Measurements from ENCODE around the gene GDF10.

Gene GDF10

GRCh38 chr10:47356708-47357107, 56.7 kb downstream of the GDF10 start:
- no peak overlapping the region for H3K4me2 ChIP-seq (ENCODE audit: low read length)
- H3K27me3 ChIP-seq (ENCODE audit: low read depth, low read length), result no peaks in the 10 kb centered on the region
- H3K9me3 ChIP-seq (ENCODE audit: insufficient read depth, low read length), result no peaks in the 10 kb centered on the region
- no peaks in the 10 kb centered on the region for H3K36me3 ChIP-seq (replicated peaks; ENCODE audit: low read depth, low read length)
- H3K9ac ChIP-seq (ENCODE audit: low read length), result no peak overlapping the region
- no peaks in the 10 kb centered on the region for H4K20me1 ChIP-seq (ENCODE audit: insufficient read depth, low read length)
- no peaks in the 10 kb centered on the region for H3K79me2 ChIP-seq (ENCODE audit: low read length)
- TF ChIP-seq EZH2phosphoT487 (IDR thresholded peaks at IDR 0.05; ENCODE audit: low read depth), result no peak
- TF ChIP-seq, protein P1, sequence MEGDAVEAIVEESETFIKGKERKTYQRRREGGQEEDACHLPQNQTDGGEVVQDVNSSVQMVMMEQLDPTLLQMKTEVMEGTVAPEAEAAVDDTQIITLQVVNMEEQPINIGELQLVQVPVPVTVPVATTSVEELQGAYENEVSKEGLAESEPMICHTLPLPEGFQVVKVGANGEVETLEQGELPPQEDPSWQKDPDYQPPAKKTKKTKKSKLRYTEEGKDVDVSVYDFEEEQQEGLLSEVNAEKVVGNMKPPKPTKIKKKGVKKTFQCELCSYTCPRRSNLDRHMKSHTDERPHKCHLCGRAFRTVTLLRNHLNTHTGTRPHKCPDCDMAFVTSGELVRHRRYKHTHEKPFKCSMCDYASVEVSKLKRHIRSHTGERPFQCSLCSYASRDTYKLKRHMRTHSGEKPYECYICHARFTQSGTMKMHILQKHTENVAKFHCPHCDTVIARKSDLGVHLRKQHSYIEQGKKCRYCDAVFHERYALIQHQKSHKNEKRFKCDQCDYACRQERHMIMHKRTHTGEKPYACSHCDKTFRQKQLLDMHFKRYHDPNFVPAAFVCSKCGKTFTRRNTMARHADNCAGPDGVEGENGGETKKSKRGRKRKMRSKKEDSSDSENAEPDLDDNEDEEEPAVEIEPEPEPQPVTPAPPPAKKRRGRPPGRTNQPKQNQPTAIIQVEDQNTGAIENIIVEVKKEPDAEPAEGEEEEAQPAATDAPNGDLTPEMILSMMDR (IDR thresholded peaks at IDR 0.05; ENCODE audit: low read depth, low read length), result no peak
- H3K27ac ChIP-seq (ENCODE audit: low read length), result no peak overlapping the region
- H2AFZ ChIP-seq (ENCODE audit: low read depth, low read length), result no peak overlapping the region
- no peaks in the 10 kb centered on the region for H3K4me1 ChIP-seq (ENCODE audit: low read length)
- H3K4me3 ChIP-seq (ENCODE audit: low read length), result no peak overlapping the region

GRCh38 chr10:47357131-47357582, 57.2 kb downstream of the GDF10 start:
- no peaks in the 10 kb centered on the region for H3K36me3 ChIP-seq (replicated peaks; ENCODE audit: low read depth, low read length)

GRCh38 chr10:47357911-47358310, 57.9 kb downstream of the GDF10 start:
- TF ChIP-seq EZH2phosphoT487 (IDR thresholded peaks at IDR 0.05; ENCODE audit: low read depth), result no peak
- TF ChIP-seq, protein P1 (IDR thresholded peaks at IDR 0.05; ENCODE audit: low read depth, low read length), result no peak

More at GRCh38 chr10:47357131-47357582, 57.2 kb downstream of the GDF10 start:
- no peak overlapping the region for H3K9ac ChIP-seq (ENCODE audit: low read length)
- TF ChIP-seq EZH2phosphoT487 (IDR thresholded peaks at IDR 0.05; ENCODE audit: low read depth), result no peak
- TF ChIP-seq, protein P1 (IDR thresholded peaks at IDR 0.05; ENCODE audit: low read depth, low read length), result no peak
- H3K9me3 ChIP-seq (ENCODE audit: insufficient read depth, low read length), result no peaks in the 10 kb centered on the region
- no peak overlapping the region for H3K4me2 ChIP-seq (ENCODE audit: low read length)
- H4K20me1 ChIP-seq (ENCODE audit: insufficient read depth, low read length), result no peaks in the 10 kb centered on the region
- H2AFZ ChIP-seq (ENCODE audit: low read depth, low read length), result no peak overlapping the region
- no peaks in the 10 kb centered on the region for H3K27me3 ChIP-seq (ENCODE audit: low read depth, low read length)
- H3K4me3 ChIP-seq (ENCODE audit: low read length), result no peak overlapping the region
- no peak overlapping the region for H3K27ac ChIP-seq (ENCODE audit: low read length)
- no peaks in the 10 kb centered on the region for H3K4me1 ChIP-seq (ENCODE audit: low read length)
- H3K79me2 ChIP-seq (ENCODE audit: low read length), result no peaks in the 10 kb centered on the region

DNA sequence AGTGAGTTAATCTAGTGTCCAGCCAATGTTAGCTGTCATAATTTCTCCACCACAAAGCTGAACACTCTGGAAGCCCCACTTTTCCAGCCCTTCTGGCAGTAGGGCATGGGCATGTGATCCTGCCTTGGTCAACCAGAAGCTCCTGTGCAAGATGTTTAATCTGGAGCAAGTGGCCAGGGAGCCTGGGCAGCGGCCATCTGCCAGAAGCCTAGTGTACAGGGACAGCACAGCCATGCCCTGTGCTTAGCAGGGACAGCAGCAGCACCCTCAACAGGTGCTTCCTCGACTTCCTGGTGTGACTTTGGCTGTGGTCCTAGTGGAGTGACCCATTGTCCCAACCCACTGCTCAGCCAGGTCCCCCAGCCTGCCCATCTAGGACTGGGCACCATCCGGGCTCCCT, 58.5 kb downstream of the GDF10 start:
- Histone ChIP-seq H3K27ac (ENCODE audit: low read length) (no peak overlapping the region), H3K9ac (ENCODE audit: low read length) (no peak overlapping the region)

More at GRCh38 chr10:47357911-47358310, 57.9 kb downstream of the GDF10 start:
- no peak overlapping the region for H2AFZ ChIP-seq (ENCODE audit: low read depth, low read length)
- no peaks in the 10 kb centered on the region for H3K36me3 ChIP-seq (replicated peaks; ENCODE audit: low read depth, low read length)
- H3K4me2 ChIP-seq (ENCODE audit: low read length), result no peak overlapping the region
- H3K9ac ChIP-seq (ENCODE audit: low read length), result no peak overlapping the region
- no peaks in the 10 kb centered on the region for H3K4me1 ChIP-seq (ENCODE audit: low read length)
- no peaks in the 10 kb centered on the region for H3K27me3 ChIP-seq (ENCODE audit: low read depth, low read length)
- H3K4me3 ChIP-seq (ENCODE audit: low read length), result no peak overlapping the region
- H4K20me1 ChIP-seq (ENCODE audit: insufficient read depth, low read length), result no peaks in the 10 kb centered on the region
- no peaks in the 10 kb centered on the region for H3K9me3 ChIP-seq (ENCODE audit: insufficient read depth, low read length)
- no peaks in the 10 kb centered on the region for H3K79me2 ChIP-seq (ENCODE audit: low read length)
- no peak overlapping the region for H3K27ac ChIP-seq (ENCODE audit: low read length)

More for the DNA sequence above, 58.5 kb downstream of the GDF10 start:
- H3K36me3 ChIP-seq (replicated peaks; ENCODE audit: low read depth, low read length), result no peaks in the 10 kb centered on the region
- no peak overlapping the region for H2AFZ ChIP-seq (ENCODE audit: low read depth, low read length)
- H3K9me3 ChIP-seq (ENCODE audit: insufficient read depth, low read length), result no peaks in the 10 kb centered on the region
- no peaks in the 10 kb centered on the region for H3K79me2 ChIP-seq (ENCODE audit: low read length)
- TF ChIP-seq, protein P1 (IDR thresholded peaks at IDR 0.05; ENCODE audit: low read depth, low read length), result no peak
- TF ChIP-seq EZH2phosphoT487 (IDR thresholded peaks at IDR 0.05; ENCODE audit: low read depth), result no peak
- H3K4me3 ChIP-seq (ENCODE audit: low read length), result no peak overlapping the region
- no peaks in the 10 kb centered on the region for H4K20me1 ChIP-seq (ENCODE audit: insufficient read depth, low read length)
- no peak overlapping the region for H3K4me2 ChIP-seq (ENCODE audit: low read length)
- no peaks in the 10 kb centered on the region for H3K4me1 ChIP-seq (ENCODE audit: low read length)
- no peaks in the 10 kb centered on the region for H3K27me3 ChIP-seq (ENCODE audit: low read depth, low read length)

All from OCI-LY3 (cell line).